Neural progenitor cell (in vitro differentiated cells): ENCODE measurements around the gene AK1. TPM values are rescaled to one million over a fixed set of nuclear protein-coding genes. Genes with fewer than 3 reads are reported as not detected.

Experiments used
- DNase-seq: peaks from one replicate; pipeline ENCODE4 v3.0.0-alpha.2; 2016; ENCODE audit warnings: low spot score
- H2AFZ ChIP-seq: fragments of 200-600 bp; sonication (generic); replicated peaks from 2 replicates; pipeline ENCODE4 v1.6.1; 2016; ENCODE audit warnings: antibody characterized with exemption
- H3F3A ChIP-seq: fragments of 200-600 bp; sonication (generic); 2 replicates; pipeline ENCODE4 v1.6.1; 2016; ENCODE audit warnings: antibody characterized with exemption, low read depth
- H3K27ac ChIP-seq: fragments of 200-600 bp; sonication (generic); 2 replicates; pipeline ENCODE4 v1.5.1; 2016; ENCODE audit warnings: mild to moderate bottlenecking
- H3K27me3 ChIP-seq: fragments of 200-600 bp; sonication (generic); 2 replicates; pipeline ENCODE4 v1.6.1; 2016; ENCODE audit warnings: mild to moderate bottlenecking, moderate library complexity
- H3K36me3 ChIP-seq: fragments of 200-600 bp; sonication (generic); 2 replicates; pipeline ENCODE4 v1.5.1; 2016
- H3K4me1 ChIP-seq: fragments of 200-600 bp; sonication (generic); 2 replicates; pipeline ENCODE4 v1.6.1; 2016; ENCODE audit warnings: mixed run types
- H3K4me2 ChIP-seq: fragments of 200-600 bp; sonication (generic); 2 replicates; pipeline ENCODE4 v1.6.1; 2016
- H3K4me3 ChIP-seq: fragments of 200-600 bp; sonication (generic); 2 replicates; pipeline ENCODE4 v1.5.1; 2016
- H3K79me2 ChIP-seq: fragments of 200-600 bp; sonication (generic); 2 replicates; pipeline ENCODE4 v1.6.1; 2016; ENCODE audit warnings: low read depth
- H3K9ac ChIP-seq: fragments of 200-600 bp; sonication (generic); 2 replicates; pipeline ENCODE4 v1.6.1; 2016
- H3K9me3 ChIP-seq: fragments of 200-600 bp; sonication (generic); 2 replicates; pipeline ENCODE4 v1.5.1; 2016; ENCODE audit warnings: low read depth
- H4K20me1 ChIP-seq: fragments of 200-600 bp; sonication (generic); 2 replicates; pipeline ENCODE4 v1.6.1; 2016; ENCODE audit warnings: low read depth
- H3K27ac Mint-ChIP-seq: 3 replicates; pipeline ENCODE4 v1.8.0; 2021; ENCODE audit warnings: mixed read lengths
- H3K27me3 Mint-ChIP-seq: 2 replicates; pipeline ENCODE4 v1.8.0; 2022; ENCODE audit warnings: low read depth, mild to moderate bottlenecking, inconsistent platforms, moderate library complexity, mixed read lengths; ENCODE audit not compliant: insufficient read depth
- H3K36me3 Mint-ChIP-seq: 3 replicates; pipeline ENCODE4 v1.8.0; 2021; ENCODE audit warnings: mixed read lengths
- H3K4me1 Mint-ChIP-seq: 3 replicates; pipeline ENCODE4 v1.8.0; 2021; ENCODE audit warnings: mixed read lengths
- H3K4me3 Mint-ChIP-seq: 3 replicates; pipeline ENCODE4 v1.8.0; 2021; ENCODE audit warnings: mild to moderate bottlenecking, moderate library complexity, mixed read lengths
- H3K9me3 Mint-ChIP-seq: 3 replicates; pipeline ENCODE4 v1.8.0; 2020; ENCODE audit warnings: mixed read lengths
- CTCF ChIP-seq: fragments of 200-600 bp; sonication (generic); IDR thresholded peaks from 2 replicates; pipeline ENCODE4 v1.5.1; 2017; ENCODE audit warnings: antibody characterized with exemption, mild to moderate bottlenecking
- EZH2 ChIP-seq: fragments of 200-600 bp; sonication (generic); IDR thresholded peaks from 2 replicates; pipeline ENCODE4 v1.6.1; 2017; ENCODE audit warnings: antibody characterized with exemption, mild to moderate bottlenecking, moderate library complexity
- EZH2phosphoT487 ChIP-seq: fragments of 200-600 bp; sonication (generic); IDR thresholded peaks from 2 replicates; pipeline ENCODE4 v1.6.1; 2017; ENCODE audit warnings: antibody characterized with exemption
- total RNA-seq: library from RNA; depleted of rRNA; stranded (reverse); fragments of >200 nt; gene quantifications from 2 replicates; pipeline ENCODE4 v1.2.3, GENCODE V29; 2015; ENCODE audit warnings: low replicate concordance

The AK1 gene
- total RNA-seq, 1 donor from 2014 or later = 25.6 TPM

- Mint-ChIP-seq H3K4me1 (peaks cover 9% of the 10 kb centered on the region), H3K9me3 (no peaks in the 10 kb centered on the region), H3K27me3 (peaks cover 5% of the 10 kb centered on the region), H3K36me3 (no peaks in the 10 kb centered on the region), H3K4me3 (no peak overlapping the region), H3K27ac (no peak overlapping the region)
- H3K27me3 ChIP-seq = no peaks in the 10 kb centered on the region
- H3K36me3 ChIP-seq = no peaks in the 10 kb centered on the region
- H2AFZ ChIP-seq = no peak overlapping the region
- no peaks in the 10 kb centered on the region for H3K4me1 ChIP-seq
- H3K4me2 ChIP-seq = no peak overlapping the region
- H3K4me3 ChIP-seq = no peak overlapping the region
- H3K9me3 ChIP-seq = no peaks in the 10 kb centered on the region
- no peak for DNase-seq
- H3K9ac ChIP-seq = no peak overlapping the region
- H3K79me2 ChIP-seq = no peaks in the 10 kb centered on the region
- no peak overlapping the region for H3K27ac ChIP-seq
- H4K20me1 ChIP-seq = no peaks in the 10 kb centered on the region
- no peaks in the 10 kb centered on the region for H3F3A ChIP-seq
- TF ChIP-seq CTCF = no peak
These were observed 20.8 kb downstream of the AK1 start for GRCh38 chr9:127856729-127857116.

GRCh38 chr9:127856094-127856728 lies 21.3 kb downstream of the AK1 start:
- Histone ChIP-seq H3K4me1 (no peaks in the 10 kb centered on the region), H3K36me3 (no peaks in the 10 kb centered on the region), H3F3A (no peaks in the 10 kb centered on the region), H4K20me1 (no peaks in the 10 kb centered on the region), H2AFZ (no peak overlapping the region), H3K4me2 (no peak overlapping the region), H3K79me2 (no peaks in the 10 kb centered on the region), H3K9me3 (no peaks in the 10 kb centered on the region), H3K27me3 (no peaks in the 10 kb centered on the region), H3K27ac (no peak overlapping the region), H3K9ac (no peak overlapping the region), H3K4me3 (no peak overlapping the region)
- peak overlapping the region; percentile 44 for H3K27ac Mint-ChIP-seq
- H3K4me3 Mint-ChIP-seq = peak overlapping the region; percentile 53
- no peak for TF ChIP-seq EZH2
- no peak for TF ChIP-seq EZH2phosphoT487
- no peak for TF ChIP-seq CTCF
- H3K36me3 Mint-ChIP-seq = no peaks in the 10 kb centered on the region
- H3K4me1 Mint-ChIP-seq = peaks cover 9% of the 10 kb centered on the region
- no peak for DNase-seq
- H3K9me3 Mint-ChIP-seq = no peaks in the 10 kb centered on the region
- peaks cover 5% of the 10 kb centered on the region for H3K27me3 Mint-ChIP-seq

GRCh38 chr9:127855522-127855921 lies 22.0 kb downstream of the AK1 start:
- peaks cover 9% of the 10 kb centered on the region for H3K4me1 Mint-ChIP-seq
- H3K4me1 ChIP-seq = no peaks in the 10 kb centered on the region
- H3K36me3 ChIP-seq = no peaks in the 10 kb centered on the region
- no peak for DNase-seq
- H3K36me3 Mint-ChIP-seq = no peaks in the 10 kb centered on the region
- H3K27me3 Mint-ChIP-seq = peaks cover 6% of the 10 kb centered on the region
- peaks cover 2% of the 10 kb centered on the region for H3K9me3 Mint-ChIP-seq
- no peaks in the 10 kb centered on the region for H3F3A ChIP-seq
- H3K27me3 ChIP-seq = no peaks in the 10 kb centered on the region
- no peaks in the 10 kb centered on the region for H4K20me1 ChIP-seq
- no peak overlapping the region for H3K27ac ChIP-seq
- no peak overlapping the region for H2AFZ ChIP-seq
- H3K4me3 ChIP-seq = no peak overlapping the region
- H3K4me2 ChIP-seq = no peak overlapping the region
- peak overlapping the region; percentile 44 for H3K27ac Mint-ChIP-seq
- H3K9me3 ChIP-seq = no peaks in the 10 kb centered on the region
- TF ChIP-seq EZH2 = no peak
- no peak for TF ChIP-seq CTCF
- no peak for TF ChIP-seq EZH2phosphoT487
- H3K4me3 Mint-ChIP-seq = no peak overlapping the region
- no peak overlapping the region for H3K9ac ChIP-seq
- no peaks in the 10 kb centered on the region for H3K79me2 ChIP-seq
